Spinal cord (tissue), 10 donors: ENCODE data around the gene PROZ. TPM values are rescaled to one million over a fixed set of nuclear protein-coding genes. Genes with fewer than 3 reads are reported as not detected.
A peak's percentile ranks its signal among the peaks of the same experiment; 100 is the strongest.

Experiments used
- DNase-seq, 6 donors: peaks; one replicate each; pipeline versions ENCODE4 v3.0.0 to v3.0.0-alpha.2; 2013 to 2015; ENCODE audit warnings: low spot score in 6 of 6, low read depth in 4 of 6
- H3K27ac ChIP-seq: one replicate; pipeline ENCODE4 v1.5.1; 2013; ENCODE audit warnings: low read depth, low read length, control low read depth
- H3K27me3 ChIP-seq: one replicate; pipeline ENCODE4 v1.6.1; 2013; ENCODE audit warnings: low read length; ENCODE audit not compliant: control insufficient read depth, insufficient read depth
- H3K36me3 ChIP-seq: one replicate; pipeline ENCODE4 v1.6.1; 2013; ENCODE audit warnings: low read length; ENCODE audit not compliant: control insufficient read depth, insufficient read depth
- H3K4me1 ChIP-seq: one replicate; pipeline ENCODE4 v1.6.1; 2013; ENCODE audit warnings: low read length; ENCODE audit not compliant: control insufficient read depth, insufficient read depth
- H3K4me3 ChIP-seq: one replicate; pipeline ENCODE4 v1.5.1; 2013; ENCODE audit warnings: low read depth, low read length, control low read depth
- H3K9me3 ChIP-seq: one replicate; pipeline ENCODE4 v1.6.1; 2013; ENCODE audit warnings: low read length; ENCODE audit not compliant: control insufficient read depth, insufficient read depth
- WGBS: methylation state at CpG from one replicate; pipeline ENCODE4 v1.1.5; 2013; ENCODE audit warnings: missing lambda C conversion rate; ENCODE audit not compliant: insufficient coverage; 5-methylcytosine and 5-hydroxymethylcytosine counted together
- polyA plus RNA-seq, 2 donors: library from polyadenylated mRNA; unstranded; fragments of 120-200 nt; gene quantifications; one replicate each; pipeline ENCODE4 v1.2.1, GENCODE V29; 2013; ENCODE audit not compliant: insufficient read length in 2 of 2
- total RNA-seq, 2 donors: library from RNA; depleted of rRNA in 1 of 2; stranded (reverse); fragments of 120-200 nt in 1 of 2; fragments of >200 nt in 1 of 2; gene quantifications; one replicate each; pipeline versions ENCODE4 v1.2.3 to v1.2.4, GENCODE V29; 2013 to 2014
- donor health status: healthy.

PROZ gene
- total and polyA plus RNA-seq, 4 donors, result 0.17 to 0.39 TPM; not detected in 2

DNA sequence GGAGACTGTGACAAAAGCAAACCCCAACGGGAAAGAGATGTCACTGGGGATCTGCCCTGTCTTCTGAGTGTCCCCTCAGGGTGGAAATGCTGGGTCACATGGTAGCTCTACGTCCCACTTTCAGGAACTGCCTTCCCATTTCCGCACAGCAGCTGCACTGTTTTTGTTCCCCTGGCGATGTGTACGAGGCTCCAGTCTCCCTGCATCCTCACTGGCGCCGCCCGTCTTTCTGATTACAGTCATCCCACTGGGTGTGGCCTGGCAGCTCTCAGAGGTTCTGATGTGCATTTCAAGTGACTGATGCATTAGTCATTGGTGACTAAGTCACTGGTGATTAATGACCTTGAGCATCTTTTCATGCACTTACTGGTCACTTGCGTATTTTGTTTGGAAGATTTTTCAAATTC, 28.8 kb downstream of the PROZ start:
- Histone ChIP-seq H3K4me1 (peaks cover 6% of the 10 kb centered on the region), H3K9me3 (no peaks in the 10 kb centered on the region), H3K27ac (no peak overlapping the region), H3K4me3 (no peak overlapping the region), H3K27me3 (no peaks in the 10 kb centered on the region), H3K36me3 (peaks cover 37% of the 10 kb centered on the region)
- 71% methylated on average over 8 of the region's 9 CpGs for WGBS
- no peak for DNase-seq

- Histone ChIP-seq H3K27ac (no peak overlapping the region), H3K4me1 (peaks cover 6% of the 10 kb centered on the region), H3K36me3 (peaks cover 38% of the 10 kb centered on the region), H3K9me3 (no peaks in the 10 kb centered on the region), H3K4me3 (no peak overlapping the region), H3K27me3 (no peaks in the 10 kb centered on the region)
- 84% methylated on average over 22 of the region's 23 CpGs for WGBS
- DNase-seq, result no peak
Observed at GRCh38 chr13:113187883-113188665, 29.6 kb downstream of the PROZ start.

DNA sequence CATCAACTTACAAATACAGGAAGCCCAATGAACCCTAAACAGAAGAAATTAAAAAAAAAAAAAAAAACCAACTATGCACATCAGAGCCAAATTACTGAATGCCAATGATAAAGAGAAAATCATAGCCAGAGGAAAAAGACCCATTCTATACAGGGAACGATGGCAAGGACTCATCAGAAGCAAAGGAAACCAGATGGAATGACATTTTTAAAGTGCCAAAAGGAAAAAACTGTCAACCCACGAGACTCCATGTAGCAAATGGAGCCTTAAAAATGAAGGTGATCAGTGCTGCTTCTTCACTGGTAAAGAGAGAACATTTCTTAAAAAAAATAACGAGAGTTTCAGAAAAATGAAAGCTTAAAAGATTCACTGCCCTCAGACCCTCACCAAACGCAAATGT, 31.7 kb downstream of the PROZ start:
- H3K9me3 ChIP-seq, result no peaks in the 10 kb centered on the region
- H3K27ac ChIP-seq, result no peak overlapping the region
- H3K27me3 ChIP-seq, result no peaks in the 10 kb centered on the region
- WGBS, result 93% methylated on average over 2 of the region's 4 CpGs
- H3K4me1 ChIP-seq, result peaks cover under 1% of the 10 kb centered on the region
- DNase-seq, result peak in 1 of 6 donors; percentile 74
- H3K4me3 ChIP-seq, result no peak overlapping the region
- peaks cover 43% of the 10 kb centered on the region for H3K36me3 ChIP-seq

DNA sequence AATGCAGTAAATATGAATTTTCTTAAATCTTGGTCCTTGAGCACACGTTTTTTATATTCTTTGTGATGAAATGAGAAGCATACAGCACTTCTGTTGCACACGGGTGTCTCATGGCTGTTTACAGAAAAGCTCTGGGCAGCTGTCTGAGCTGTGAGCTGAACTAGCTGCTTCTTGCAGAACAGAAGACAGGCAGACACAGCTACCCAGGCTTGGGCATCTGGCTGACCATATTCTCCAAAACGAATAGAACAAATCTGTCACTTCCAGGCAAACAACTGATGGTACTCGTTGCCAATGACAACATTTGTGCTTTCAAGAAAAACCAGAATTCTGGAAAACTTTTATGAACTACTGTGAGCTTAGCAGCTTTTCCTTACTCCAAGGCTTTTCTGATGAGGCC, 33.8 kb downstream of the PROZ start:
- no peak overlapping the region for H3K4me3 ChIP-seq
- no peaks in the 10 kb centered on the region for H3K4me1 ChIP-seq
- H3K36me3 ChIP-seq, result peaks cover 48% of the 10 kb centered on the region
- DNase-seq, result peak in 1 of 6 donors; percentile 77
- WGBS, result 78% methylated on average over 3 of the region's 4 CpGs
- no peaks in the 10 kb centered on the region for H3K27me3 ChIP-seq
- H3K27ac ChIP-seq, result no peak overlapping the region
- no peaks in the 10 kb centered on the region for H3K9me3 ChIP-seq

GRCh38 chr13:113192902-113193301, 34.5 kb downstream of the PROZ start:
- Histone ChIP-seq H3K27me3 (no peaks in the 10 kb centered on the region), H3K4me1 (no peaks in the 10 kb centered on the region), H3K9me3 (no peaks in the 10 kb centered on the region), H3K36me3 (peaks cover 47% of the 10 kb centered on the region), H3K4me3 (no peak overlapping the region), H3K27ac (no peak overlapping the region)
- no peak for DNase-seq
- 100% methylated on average over 1 of the region's 2 CpGs for WGBS

DNA sequence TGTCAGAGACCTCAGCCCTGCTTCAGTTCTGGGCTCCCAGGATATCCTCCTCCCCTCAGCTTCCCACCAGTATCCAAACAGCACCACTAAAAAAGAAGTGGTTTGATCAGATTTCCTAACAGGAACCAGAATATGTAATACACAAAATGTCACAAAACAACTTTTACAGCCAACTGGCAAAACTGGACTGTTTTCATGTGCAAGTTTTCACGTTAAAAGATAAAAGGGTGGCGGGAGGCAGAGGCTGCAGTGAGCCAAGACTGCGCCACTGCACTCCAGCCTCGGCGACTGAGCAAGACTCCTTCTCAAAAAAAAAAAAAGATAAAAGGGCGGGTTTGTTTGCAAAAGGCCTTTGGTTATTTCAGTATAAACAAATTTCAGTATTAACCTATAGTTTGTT, 36.9 kb downstream of the PROZ start:
- no peak for DNase-seq
- WGBS, result 83% methylated on average over 1 of the region's 6 CpGs
- H3K4me1 ChIP-seq, result no peaks in the 10 kb centered on the region
- H3K4me3 ChIP-seq, result no peak overlapping the region
- no peaks in the 10 kb centered on the region for H3K9me3 ChIP-seq
- no peak overlapping the region for H3K27ac ChIP-seq
- no peaks in the 10 kb centered on the region for H3K27me3 ChIP-seq
- peaks cover 38% of the 10 kb centered on the region for H3K36me3 ChIP-seq

DNA sequence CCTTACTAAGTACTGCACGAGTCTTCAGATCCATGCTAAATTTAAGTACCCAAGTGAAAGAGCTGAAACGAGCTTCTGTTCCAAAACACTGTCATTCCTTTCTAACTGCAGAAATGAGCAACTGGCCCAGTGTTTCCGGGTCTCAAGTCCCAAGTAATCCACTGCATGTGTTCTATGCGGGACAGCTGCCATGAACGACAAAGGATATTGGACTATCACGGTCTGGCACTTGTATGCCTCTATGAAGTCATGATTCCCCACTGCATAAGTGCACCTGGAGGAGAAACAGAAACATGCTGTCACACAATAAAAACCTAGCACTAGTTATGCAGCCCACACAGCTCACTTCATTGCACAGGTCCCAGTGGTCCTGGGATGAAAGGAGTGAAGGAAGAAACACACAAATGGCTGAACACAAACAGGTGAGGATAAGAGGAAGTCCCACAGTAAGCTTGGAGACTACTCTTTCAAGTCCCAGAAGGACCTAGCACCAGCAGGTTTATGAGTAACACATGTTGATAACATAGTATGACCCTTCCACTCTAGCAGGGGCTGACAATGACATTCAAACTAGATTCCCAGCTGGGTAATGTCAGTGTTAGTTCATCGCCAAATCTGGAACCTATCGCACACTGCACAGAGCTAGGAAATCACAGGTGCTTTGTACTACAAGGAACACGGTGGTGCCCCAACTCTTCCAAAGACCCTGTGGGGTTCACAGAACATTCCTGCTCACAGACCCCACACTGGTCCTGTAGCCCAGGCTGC, 38.7 kb downstream of the PROZ start:
- 89% methylated on average over 9 of the region's 9 CpGs for WGBS
- H3K27me3 ChIP-seq, result no peaks in the 10 kb centered on the region
- H3K4me3 ChIP-seq, result no peak overlapping the region
- no peaks in the 10 kb centered on the region for H3K4me1 ChIP-seq
- H3K36me3 ChIP-seq, result peaks cover 35% of the 10 kb centered on the region
- no peak overlapping the region for H3K27ac ChIP-seq
- H3K9me3 ChIP-seq, result no peaks in the 10 kb centered on the region
- DNase-seq, result no peak

GRCh38 chr13:113201815-113202214, 43.4 kb downstream of the PROZ start:
- peaks cover 5% of the 10 kb centered on the region for H3K4me1 ChIP-seq
- H3K4me3 ChIP-seq, result no peak overlapping the region
- WGBS, result no CpG with 5 or more reads among the region's 2 CpGs
- no peak for DNase-seq
- H3K27me3 ChIP-seq, result no peaks in the 10 kb centered on the region
- peaks cover 22% of the 10 kb centered on the region for H3K36me3 ChIP-seq
- H3K9me3 ChIP-seq, result no peaks in the 10 kb centered on the region
- H3K27ac ChIP-seq, result no peak overlapping the region

DNA sequence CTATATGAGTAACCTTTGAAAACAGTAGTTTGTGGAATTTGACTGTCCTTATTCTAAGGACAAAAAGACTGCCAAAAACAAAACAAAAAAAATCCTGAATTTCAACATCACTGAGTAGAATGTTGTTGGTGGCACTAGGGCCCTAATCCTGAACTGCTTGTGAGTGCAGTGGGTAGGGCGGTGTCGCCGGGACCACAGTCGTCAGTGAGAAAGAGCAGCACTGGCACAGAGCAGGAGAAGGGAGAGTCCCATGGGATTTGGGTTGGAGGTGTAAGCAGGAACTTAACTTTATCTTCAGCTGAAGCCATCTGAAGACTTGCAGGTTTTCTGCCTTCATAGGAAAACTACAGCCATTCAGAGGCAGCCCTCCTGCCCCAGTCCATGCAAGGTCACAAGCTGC, 44.5 kb downstream of the PROZ start:
- H3K4me1 ChIP-seq, result peaks cover 5% of the 10 kb centered on the region
- WGBS, result 93% methylated on average over 4 of the region's 4 CpGs
- no peaks in the 10 kb centered on the region for H3K27me3 ChIP-seq
- no peak overlapping the region for H3K4me3 ChIP-seq
- H3K9me3 ChIP-seq, result no peaks in the 10 kb centered on the region
- no peak for DNase-seq
- peaks cover 18% of the 10 kb centered on the region for H3K36me3 ChIP-seq
- H3K27ac ChIP-seq, result no peak overlapping the region
